ENCODE measurements around the gene CEP63. TPM values are rescaled to one million over a fixed set of nuclear protein-coding genes. Genes with fewer than 3 reads are reported as not detected.
A peak's percentile ranks its signal among the peaks of the same experiment; 100 is the strongest.

CEP63 gene
- total RNA-seq, 1 donor from 2014 or later = 20.6 TPM

GRCh38 chr3:134481166-134481565 is 4.7 kb upstream of the CEP63 start:
- peaks cover 44% of the 10 kb centered on the region for H3K4me1 ChIP-seq
- H3K9me3 ChIP-seq = no peaks in the 10 kb centered on the region
- no peak overlapping the region for H3K4me3 ChIP-seq
- H3K27ac ChIP-seq = no peak overlapping the region
- DNase-seq (no peak), ATAC-seq (no peak)
- TF ChIP-seq CTCF (IDR thresholded peaks at IDR 0.05) = no peak
- peaks cover 63% of the 10 kb centered on the region for H3K36me3 ChIP-seq
- no peaks in the 10 kb centered on the region for H3K27me3 ChIP-seq (ENCODE audit: low read depth)
- intact Hi-C loops (cut with DNase I) = no loop called here

GRCh38 chr3:134482622-134483021 is 3.2 kb upstream of the CEP63 start:
- Histone ChIP-seq H3K36me3 (peaks cover 49% of the 10 kb centered on the region), H3K27ac (no peak overlapping the region), H3K4me1 (peaks cover 39% of the 10 kb centered on the region), H3K4me3 (no peak overlapping the region), H3K27me3 (ENCODE audit: low read depth) (no peaks in the 10 kb centered on the region), H3K9me3 (no peaks in the 10 kb centered on the region)
- ATAC-seq (no peak), DNase-seq (no peak)
- TF ChIP-seq CTCF (IDR thresholded peaks at IDR 0.05) = no peak
- intact Hi-C loops (cut with DNase I) = no loop called here

- H3K27me3 ChIP-seq (ENCODE audit: low read depth) = no peaks in the 10 kb centered on the region
- TF ChIP-seq CTCF (IDR thresholded peaks at IDR 0.05) = no peak
- peak overlapping the region; percentile 39 for H3K27ac ChIP-seq
- intact Hi-C loops (cut with DNase I) = no loop called here
- DNase-seq (no peak), ATAC-seq (no peak)
- no peaks in the 10 kb centered on the region for H3K9me3 ChIP-seq
- H3K36me3 ChIP-seq = peaks cover 41% of the 10 kb centered on the region
- H3K4me3 ChIP-seq = no peak overlapping the region
- H3K4me1 ChIP-seq = peaks cover 43% of the 10 kb centered on the region
These were observed 2.5 kb upstream of the CEP63 start for GRCh38 chr3:134483195-134483900.

GRCh38 chr3:134485075-134485717 is 661 bp upstream of the CEP63 start:
- Histone ChIP-seq H3K27ac (peak overlapping the region; percentile 97), H3K9me3 (no peaks in the 10 kb centered on the region), H3K36me3 (peaks cover 25% of the 10 kb centered on the region), H3K27me3 (ENCODE audit: low read depth) (no peaks in the 10 kb centered on the region), H3K4me3 (peak overlapping the region; percentile 88), H3K4me1 (peaks cover 37% of the 10 kb centered on the region)
- ATAC-seq (peak in 1 of 2 donors; percentile 5), DNase-seq (peak; percentile 94)
- TF ChIP-seq CTCF (IDR thresholded peaks at IDR 0.05) = no peak
- intact Hi-C loops (cut with DNase I) = no loop called here

- DNase-seq = no peak
- H3K4me3 ChIP-seq = peak overlapping the region; percentile 88
- H3K4me1 ChIP-seq = peaks cover 37% of the 10 kb centered on the region
- H3K36me3 ChIP-seq = peaks cover 11% of the 10 kb centered on the region
- H3K9me3 ChIP-seq = no peaks in the 10 kb centered on the region
- H3K27ac ChIP-seq = peak overlapping the region; percentile 97
- no peak for TF ChIP-seq CTCF (IDR thresholded peaks at IDR 0.05)
- no peaks in the 10 kb centered on the region for H3K27me3 ChIP-seq (ENCODE audit: low read depth)
- peak; percentile 3 to 20 for ATAC-seq
- intact Hi-C loops (cut with DNase I) = no loop called here
These were observed 752 bp downstream of the CEP63 start for GRCh38 chr3:134486577-134487041.
